GM19240 (cell line): ENCODE results near the gene TRIM72.
"Not testable (repeated sequence)": the region's sequence is repeated elsewhere in the genome, so short reads cannot be mapped to it uniquely, and the experiment has no call there.

Experiments used
- DNase-seq: peaks from one replicate; pipeline ENCODE4 v3.0.0; 2011; ENCODE audit warnings: low spot score; ENCODE audit not compliant: insufficient read length

The TRIM72 gene

GRCh38 chr16:31214708-31215286 lies 878 bp downstream of the TRIM72 start:
- no peak for DNase-seq

GRCh38 chr16:31215287-31216162 lies 1.6 kb downstream of the TRIM72 start:
- DNase-seq, result no peak

- DNase-seq, result no peak
Measured at GRCh38 chr16:31216422-31217135, 2.7 kb downstream of the TRIM72 start, which contains the start of gene PYDC1. Gene PYDC1 (minus strand): TSS chr16:31217135. CDS start chr16:31217028, 107 bp downstream.

DNA sequence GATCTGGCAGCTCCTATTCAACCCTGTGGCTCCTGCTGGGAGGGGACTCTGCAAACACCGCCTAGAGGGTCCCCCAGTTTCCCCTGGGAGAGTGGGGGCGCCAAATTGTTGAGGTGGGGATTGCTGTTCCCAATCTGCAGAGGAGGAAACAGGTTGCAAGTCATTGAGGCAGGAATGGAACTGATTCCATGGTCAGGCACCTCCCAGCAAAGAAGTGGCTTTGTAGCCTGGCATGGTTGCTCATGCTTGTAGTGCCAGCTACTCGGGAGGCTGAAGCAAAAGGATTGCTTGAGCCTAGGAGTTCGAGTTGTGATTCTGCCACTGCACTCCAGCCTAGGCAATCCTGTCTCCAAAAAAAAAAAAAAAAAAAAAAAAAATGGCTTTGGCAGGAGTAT lies 3.2 kb downstream of the TRIM72 start:
- DNase-seq, result no peak

- DNase-seq, result no peak
Measured at GRCh38 chr16:31219154-31219741, 5.3 kb downstream of the TRIM72 start.

GRCh38 chr16:31221357-31222160 lies 7.6 kb downstream of the TRIM72 start:
- DNase-seq, result no peak

DNA sequence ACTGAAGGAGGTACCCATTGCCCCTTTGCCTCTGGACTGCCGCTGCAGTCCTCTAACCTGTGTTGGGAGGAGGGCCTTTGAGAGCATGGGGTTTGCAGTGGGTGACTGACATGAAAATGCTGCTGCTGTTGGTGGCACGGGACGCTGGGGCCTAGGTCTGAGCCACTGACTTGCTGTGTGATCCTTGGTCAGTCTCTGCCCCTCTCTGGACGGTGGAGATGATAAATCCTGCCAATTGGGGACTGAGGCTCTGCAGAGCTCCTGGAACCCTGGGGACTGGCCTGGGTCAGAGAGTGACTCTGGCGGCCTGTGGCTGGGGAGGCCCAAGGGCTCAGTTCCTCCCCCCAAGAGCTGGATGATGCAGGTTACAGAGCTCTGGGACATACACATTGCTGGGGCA lies 9.1 kb downstream of the TRIM72 start:
- no peak for DNase-seq

DNA sequence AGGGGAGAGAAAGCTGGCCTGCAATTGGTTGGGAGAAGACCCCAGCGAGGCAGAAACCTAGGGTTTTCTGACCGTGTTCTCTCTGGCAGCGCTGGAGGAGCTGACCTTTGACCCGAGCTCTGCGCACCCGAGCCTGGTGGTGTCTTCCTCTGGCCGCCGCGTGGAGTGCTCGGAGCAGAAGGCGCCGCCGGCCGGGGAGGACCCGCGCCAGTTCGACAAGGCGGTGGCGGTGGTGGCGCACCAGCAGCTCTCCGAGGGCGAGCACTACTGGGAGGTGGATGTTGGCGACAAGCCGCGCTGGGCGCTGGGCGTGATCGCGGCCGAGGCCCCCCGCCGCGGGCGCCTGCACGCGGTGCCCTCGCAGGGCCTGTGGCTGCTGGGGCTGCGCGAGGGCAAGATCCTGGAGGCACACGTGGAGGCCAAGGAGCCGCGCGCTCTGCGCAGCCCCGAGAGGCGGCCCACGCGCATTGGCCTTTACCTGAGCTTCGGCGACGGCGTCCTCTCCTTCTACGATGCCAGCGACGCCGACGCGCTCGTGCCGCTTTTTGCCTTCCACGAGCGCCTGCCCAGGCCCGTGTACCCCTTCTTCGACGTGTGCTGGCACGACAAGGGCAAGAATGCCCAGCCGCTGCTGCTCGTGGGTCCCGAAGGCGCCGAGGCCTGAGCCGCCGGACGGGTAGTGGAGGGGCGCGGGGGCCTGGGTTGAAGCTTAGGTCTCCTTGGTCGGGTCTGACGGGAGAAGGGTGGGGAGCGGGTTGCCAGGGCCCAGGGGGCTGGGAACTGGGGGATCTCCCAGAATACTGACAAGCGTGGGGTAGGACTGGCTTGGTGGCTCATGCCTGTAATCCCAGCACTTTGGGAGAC lies 10.4 kb downstream of the TRIM72 start:
- DNase-seq, result no peak

DNA sequence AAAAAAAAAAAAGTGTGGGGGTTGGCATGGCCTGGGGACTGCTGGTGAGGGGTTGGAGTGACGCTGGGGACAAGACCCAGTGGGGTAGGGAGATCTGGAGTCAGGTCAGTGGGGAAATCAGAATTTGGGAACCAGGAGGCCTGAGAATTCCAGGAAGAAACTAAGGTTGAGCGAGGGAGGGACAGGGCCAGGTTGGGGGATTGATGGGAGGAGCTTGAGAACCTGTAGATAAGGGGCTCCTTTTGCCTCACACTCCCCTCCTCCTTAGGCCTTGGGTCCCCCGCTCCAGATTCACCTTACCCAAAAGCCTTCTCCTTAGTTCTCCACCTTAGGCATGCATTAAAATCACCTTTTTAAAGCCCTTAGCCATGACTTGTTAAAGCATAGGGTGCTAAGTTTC lies 11.3 kb downstream of the TRIM72 start:
- DNase-seq, result no peak

DNA sequence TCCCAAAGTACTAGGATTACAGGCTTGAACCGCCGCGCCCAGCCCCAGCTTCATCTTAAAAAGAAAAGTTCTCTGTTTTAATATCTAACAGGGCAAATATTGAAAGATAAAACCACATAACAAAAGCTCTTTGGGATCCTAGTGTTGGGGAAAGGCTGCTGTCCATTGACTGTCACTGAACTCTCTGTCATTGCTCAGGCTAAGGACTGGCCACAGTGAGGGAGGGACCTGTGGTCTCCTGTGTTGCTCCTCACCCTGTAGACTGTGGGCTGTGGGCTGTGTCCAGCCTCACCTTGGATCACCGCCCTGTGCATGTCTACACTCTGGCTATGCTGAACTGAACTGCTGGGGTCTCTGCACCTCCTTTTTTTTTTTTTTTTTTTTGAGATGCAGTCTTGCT lies 14.3 kb downstream of the TRIM72 start:
- DNase-seq, result no peak

- DNase-seq, result no peak
Measured at GRCh38 chr16:31229501-31229900, 15.6 kb downstream of the TRIM72 start.

DNA sequence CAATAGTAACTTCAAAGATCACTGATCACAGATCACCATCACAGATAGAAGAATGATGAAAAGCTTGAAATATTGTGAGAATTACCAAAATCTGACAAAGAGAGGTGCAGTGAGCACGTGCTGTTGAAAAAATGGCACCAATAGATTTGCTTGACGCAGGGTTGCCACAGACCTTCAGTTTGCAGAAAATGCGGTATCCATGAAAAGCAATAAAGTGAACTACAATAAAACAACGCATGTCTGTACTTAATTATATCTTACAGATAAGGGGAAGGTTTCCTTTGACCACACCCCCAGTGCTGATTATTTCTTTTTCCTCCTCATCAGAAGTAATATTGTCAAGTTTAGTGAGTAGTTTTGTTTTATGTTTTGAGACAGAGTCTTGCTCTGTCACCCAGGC lies 24.1 kb downstream of the TRIM72 start:
- DNase-seq, result no peak

- DNase-seq, result no peak
Measured at GRCh38 chr16:31242206-31242605, 28.3 kb downstream of the TRIM72 start.

DNA sequence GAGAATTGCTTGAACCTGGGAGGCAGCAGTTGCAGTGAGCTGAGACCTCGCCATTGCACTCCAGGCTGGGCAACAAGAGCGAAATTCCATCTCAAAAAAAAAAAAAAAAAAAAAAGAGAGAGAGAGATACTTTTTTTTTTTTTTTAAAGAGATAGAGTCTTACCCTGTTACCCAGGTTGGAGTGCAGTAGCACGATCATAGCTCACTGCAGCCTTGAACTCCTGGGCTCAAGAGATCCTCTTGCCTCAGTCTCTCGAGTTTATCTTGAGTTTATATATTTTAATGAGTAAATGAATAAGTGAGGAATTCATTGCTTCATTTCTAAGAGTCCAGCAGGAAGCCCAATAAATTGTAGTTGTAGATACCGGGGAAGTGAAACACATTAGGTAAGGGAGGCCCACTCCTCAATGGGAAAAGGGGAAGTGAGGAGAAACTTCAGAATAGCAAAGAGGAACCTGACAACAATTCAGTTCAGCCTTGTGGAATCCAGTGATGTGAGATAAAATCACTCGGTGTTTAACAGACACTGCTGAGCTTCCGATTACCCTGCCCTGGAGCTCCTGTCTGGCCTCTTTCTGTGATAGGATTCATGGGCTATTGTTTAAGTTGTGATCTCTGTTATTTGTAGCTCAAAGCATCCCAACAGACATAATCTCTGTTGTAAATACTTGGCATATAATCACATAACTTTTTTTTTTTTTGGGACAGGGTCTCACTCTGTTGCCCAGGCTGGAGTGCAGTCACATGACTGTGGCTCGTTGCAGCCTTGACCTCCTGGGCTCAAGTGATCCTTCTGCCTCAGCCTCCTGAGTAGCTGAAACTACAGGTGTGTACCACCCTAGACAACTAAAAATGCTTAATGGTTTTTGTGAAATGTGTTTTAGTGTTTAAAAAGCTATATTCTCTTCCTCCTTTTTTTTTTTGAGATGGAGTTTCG lies 30.1 kb downstream of the TRIM72 start:
- no peak for DNase-seq

- not testable (repeated sequence) for DNase-seq
Measured at GRCh38 chr16:31245598-31245997, 31.7 kb downstream of the TRIM72 start.

GRCh38 chr16:31246296-31246695 lies 32.4 kb downstream of the TRIM72 start:
- no peak for DNase-seq

GRCh38 chr16:31248344-31248743 lies 34.4 kb downstream of the TRIM72 start:
- no peak for DNase-seq

- no peak for DNase-seq
Measured at GRCh38 chr16:31250782-31251384, 37.0 kb downstream of the TRIM72 start.

GRCh38 chr16:31251435-31251834 lies 37.5 kb downstream of the TRIM72 start:
- DNase-seq, result no peak
